Activated T-helper 2 cell treated with anti-CD3 and anti-CD28 coated beads, Interferon-gamma antibody, Interleukin-2, Interleukin-4, amounts not matched to agents 10 μg/mL and 5 μg/mL and 100 μg/mL, durations not matched to agents 14 hours and 24 hours and 36 hours (primary cell): ENCODE measurements around the gene ESRP2. TPM values are rescaled to one million over a fixed set of nuclear protein-coding genes. Genes with fewer than 3 reads are reported as not detected.

Source experiments
- DNase-seq: peaks from one replicate; pipeline ENCODE4 v3.0.0; 2021; ENCODE audit warnings: low spot score
- H3K27ac Mint-ChIP-seq: one replicate; pipeline ENCODE4 v1.8.0; 2021; ENCODE audit warnings: mixed read lengths
- H3K27me3 Mint-ChIP-seq: one replicate; pipeline ENCODE4 v1.8.0; 2021; ENCODE audit warnings: low read depth, mixed read lengths
- H3K36me3 Mint-ChIP-seq: one replicate; pipeline ENCODE4 v1.8.0; 2021; ENCODE audit warnings: low read depth, mixed read lengths
- H3K4me1 Mint-ChIP-seq: one replicate; pipeline ENCODE4 v1.8.0; 2021; ENCODE audit warnings: low read depth, mixed read lengths
- H3K4me3 Mint-ChIP-seq: one replicate; pipeline ENCODE4 v1.8.0; 2021; ENCODE audit warnings: low read depth, mild to moderate bottlenecking, moderate library complexity, mixed read lengths
- H3K9me3 Mint-ChIP-seq: one replicate; pipeline ENCODE4 v1.8.0; 2021; ENCODE audit warnings: mixed read lengths
- intact Hi-C: fragments of 100-400 bp; cut with micrococcal nuclease; formaldehyde crosslinking; loops from one replicate; pipeline ENCODE4 v1.15.1; 2023
- total RNA-seq: library from RNA; stranded (reverse); gene quantifications from 2 replicates; pipeline ENCODE4 v1.2.3, GENCODE V29; 2022

The ESRP2 gene
- total RNA-seq, 1 donor from 2014 or later, result 0.34 TPM

- H3K27me3 Mint-ChIP-seq, result no peaks in the 10 kb centered on the region
- H3K36me3 Mint-ChIP-seq, result peaks cover 82% of the 10 kb centered on the region
- H3K4me1 Mint-ChIP-seq, result peaks cover 65% of the 10 kb centered on the region
- intact Hi-C loops, result no loop called here
- peak overlapping the region; percentile 71 for H3K4me3 Mint-ChIP-seq
- DNase-seq, result no peak
- peak overlapping the region; percentile 85 for H3K27ac Mint-ChIP-seq
- no peaks in the 10 kb centered on the region for H3K9me3 Mint-ChIP-seq
Measured at GRCh38 chr16:68273459-68273858, 37.5 kb upstream of the ESRP2 start.

GRCh38 chr16:68272507-68273209 is 36.7 kb upstream of the ESRP2 start:
- Mint-ChIP-seq H3K27ac (peak overlapping the region; percentile 85), H3K4me3 (peak overlapping the region; percentile 71), H3K27me3 (no peaks in the 10 kb centered on the region), H3K9me3 (no peaks in the 10 kb centered on the region), H3K4me1 (peaks cover 73% of the 10 kb centered on the region), H3K36me3 (peaks cover 86% of the 10 kb centered on the region)
- DNase-seq, result no peak
- intact Hi-C loops, result no loop called here

GRCh38 chr16:68270353-68270752 is 34.4 kb upstream of the ESRP2 start:
- DNase-seq, result no peak
- H3K27ac Mint-ChIP-seq, result peak overlapping the region; percentile 77
- H3K4me3 Mint-ChIP-seq, result peak overlapping the region; percentile 39
- peaks cover 84% of the 10 kb centered on the region for H3K36me3 Mint-ChIP-seq
- intact Hi-C loops, result loop anchor here (1.0 kb wide), 1 partner anchor 19 kb away; no protein-coding TSS in a partner anchor
- no peaks in the 10 kb centered on the region for H3K27me3 Mint-ChIP-seq
- H3K4me1 Mint-ChIP-seq, result peaks cover 74% of the 10 kb centered on the region
- no peaks in the 10 kb centered on the region for H3K9me3 Mint-ChIP-seq

- DNase-seq, result no peak
- H3K4me1 Mint-ChIP-seq, result peaks cover 71% of the 10 kb centered on the region
- H3K4me3 Mint-ChIP-seq, result peak overlapping the region; percentile 44
- intact Hi-C loops, result loop anchor here (1.0 kb wide), 1 partner anchor 20 kb away; no protein-coding TSS in a partner anchor
- no peaks in the 10 kb centered on the region for H3K9me3 Mint-ChIP-seq
- no peaks in the 10 kb centered on the region for H3K27me3 Mint-ChIP-seq
- H3K36me3 Mint-ChIP-seq, result peaks cover 84% of the 10 kb centered on the region
- peak overlapping the region; percentile 77 for H3K27ac Mint-ChIP-seq
Measured at GRCh38 chr16:68269793-68270192, 33.9 kb upstream of the ESRP2 start.

- intact Hi-C loops, result no loop called here
- Mint-ChIP-seq H3K4me1 (peaks cover 60% of the 10 kb centered on the region), H3K9me3 (no peaks in the 10 kb centered on the region), H3K27ac (peak overlapping the region; percentile 46), H3K27me3 (no peaks in the 10 kb centered on the region), H3K36me3 (peaks cover 66% of the 10 kb centered on the region), H3K4me3 (peak overlapping the region; percentile 52)
- no peak for DNase-seq
Measured at GRCh38 chr16:68267612-68268405, 31.9 kb upstream of the ESRP2 start.

- Mint-ChIP-seq H3K36me3 (peaks cover 41% of the 10 kb centered on the region), H3K27me3 (no peaks in the 10 kb centered on the region), H3K9me3 (no peaks in the 10 kb centered on the region), H3K4me1 (peaks cover 45% of the 10 kb centered on the region), H3K4me3 (peak overlapping the region; percentile 93), H3K27ac (peak overlapping the region; percentile 97)
- intact Hi-C loops, result loop anchor here (1.0 kb wide), 1 partner anchor 10 kb away; no protein-coding TSS in a partner anchor
- no peak for DNase-seq
Measured at GRCh38 chr16:68265078-68265920, 29.4 kb upstream of the ESRP2 start.

- Mint-ChIP-seq H3K9me3 (no peaks in the 10 kb centered on the region), H3K27me3 (no peaks in the 10 kb centered on the region), H3K27ac (peak within 1 kb of the TSS; percentile 97), H3K4me3 (peak within 1 kb of the TSS; percentile 93), H3K4me1 (peaks cover 36% of the 10 kb centered on the region), H3K36me3 (peaks cover 32% of the 10 kb centered on the region)
- intact Hi-C loops, result loop anchor here (1.0 kb wide), 4 partner anchors 11 to 46 kb away; partner anchors contain the start of genes PLA2G15 and SLC7A6OS
- peak; percentile 79 for DNase-seq
Measured at GRCh38 chr16:68264128-68265077, 28.5 kb upstream of the ESRP2 start, which contains the start of gene SLC7A6. SLC7A6 (plus strand) TSS chr16:68264526; CDS start chr16:68274727, 10,201 bp downstream.

GRCh38 chr16:68263559-68264127 is 27.7 kb upstream of the ESRP2 start:
- H3K4me1 Mint-ChIP-seq, result peaks cover 30% of the 10 kb centered on the region
- intact Hi-C loops, result loop anchor here (1.0 kb wide), 3 partner anchors 18 to 47 kb away; partner anchors contain the start of genes PLA2G15 and SLC7A6OS
- H3K9me3 Mint-ChIP-seq, result no peaks in the 10 kb centered on the region
- H3K27ac Mint-ChIP-seq, result peak overlapping the region; percentile 96
- no peaks in the 10 kb centered on the region for H3K27me3 Mint-ChIP-seq
- H3K4me3 Mint-ChIP-seq, result peak overlapping the region; percentile 89
- DNase-seq, result no peak
- peaks cover 25% of the 10 kb centered on the region for H3K36me3 Mint-ChIP-seq

- Mint-ChIP-seq H3K9me3 (no peaks in the 10 kb centered on the region), H3K4me1 (peaks cover 15% of the 10 kb centered on the region), H3K36me3 (no peaks in the 10 kb centered on the region), H3K27ac (no peak overlapping the region), H3K4me3 (no peak overlapping the region), H3K27me3 (no peaks in the 10 kb centered on the region)
- DNase-seq, result no peak
- intact Hi-C loops, result no loop called here
Measured at GRCh38 chr16:68259007-68259825, 23.3 kb upstream of the ESRP2 start.

GRCh38 chr16:68257906-68258800 is 22.2 kb upstream of the ESRP2 start:
- no peak for DNase-seq
- Mint-ChIP-seq H3K9me3 (no peaks in the 10 kb centered on the region), H3K27me3 (no peaks in the 10 kb centered on the region), H3K27ac (peak overlapping the region; percentile 40), H3K4me3 (no peak overlapping the region), H3K36me3 (no peaks in the 10 kb centered on the region), H3K4me1 (peaks cover 8% of the 10 kb centered on the region)
- intact Hi-C loops, result no loop called here
